ENCODE results near the gene ELOB.

DNA sequence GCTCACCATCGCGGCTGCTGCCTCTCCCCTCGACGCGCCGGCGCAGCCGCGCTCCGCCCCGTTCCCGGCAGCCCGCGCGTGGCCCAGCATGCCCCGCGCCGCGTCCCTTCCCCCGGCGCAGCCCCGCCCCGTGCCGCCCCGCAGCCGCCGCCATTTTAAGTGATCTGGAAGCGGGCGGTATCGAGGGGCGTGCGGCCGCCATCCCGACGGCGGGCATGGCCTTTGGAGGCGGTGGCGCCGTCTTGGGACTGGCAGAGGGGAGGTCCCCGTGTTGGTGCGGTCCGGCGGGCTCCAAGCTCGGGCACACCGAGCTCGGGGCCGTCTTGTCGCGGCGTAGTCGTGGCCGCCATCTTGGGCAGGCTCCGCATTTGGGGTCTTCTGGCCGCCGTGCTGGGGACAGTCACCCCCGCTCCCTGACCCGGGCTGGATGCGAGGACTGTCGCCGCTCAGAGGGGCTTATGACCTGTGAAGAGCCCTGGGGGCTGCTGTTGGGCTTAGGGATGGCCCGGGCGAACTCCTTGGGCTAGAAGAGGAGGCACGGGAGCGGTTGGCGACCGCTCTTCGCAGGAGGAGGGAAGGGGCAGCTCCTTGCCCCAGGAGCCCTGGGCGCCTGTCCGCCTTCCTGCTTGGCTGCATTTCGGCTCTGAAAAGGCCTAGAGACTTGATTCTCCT, at the start of gene ELOB:
- TF ChIP-seq POLR2AphosphoS5 (IDR thresholded peaks at IDR 0.05; ENCODE audit: low read depth, low read length) (peak; percentile 87), TAF1 (IDR thresholded peaks at IDR 0.05; ENCODE audit: borderline replicate concordance, insufficient read depth, low read length) (peak; percentile 90), SIN3A (IDR thresholded peaks at IDR 0.05; ENCODE audit: borderline replicate concordance, insufficient read depth, low read length) (no peak), FOXP2 (optimal IDR thresholded peaks at IDR 0.05; ENCODE audit: borderline replicate concordance, extremely low read depth, extremely low read length, insufficient read depth) (peak; percentile 21)
- TF ChIP-seq, protein P1, sequence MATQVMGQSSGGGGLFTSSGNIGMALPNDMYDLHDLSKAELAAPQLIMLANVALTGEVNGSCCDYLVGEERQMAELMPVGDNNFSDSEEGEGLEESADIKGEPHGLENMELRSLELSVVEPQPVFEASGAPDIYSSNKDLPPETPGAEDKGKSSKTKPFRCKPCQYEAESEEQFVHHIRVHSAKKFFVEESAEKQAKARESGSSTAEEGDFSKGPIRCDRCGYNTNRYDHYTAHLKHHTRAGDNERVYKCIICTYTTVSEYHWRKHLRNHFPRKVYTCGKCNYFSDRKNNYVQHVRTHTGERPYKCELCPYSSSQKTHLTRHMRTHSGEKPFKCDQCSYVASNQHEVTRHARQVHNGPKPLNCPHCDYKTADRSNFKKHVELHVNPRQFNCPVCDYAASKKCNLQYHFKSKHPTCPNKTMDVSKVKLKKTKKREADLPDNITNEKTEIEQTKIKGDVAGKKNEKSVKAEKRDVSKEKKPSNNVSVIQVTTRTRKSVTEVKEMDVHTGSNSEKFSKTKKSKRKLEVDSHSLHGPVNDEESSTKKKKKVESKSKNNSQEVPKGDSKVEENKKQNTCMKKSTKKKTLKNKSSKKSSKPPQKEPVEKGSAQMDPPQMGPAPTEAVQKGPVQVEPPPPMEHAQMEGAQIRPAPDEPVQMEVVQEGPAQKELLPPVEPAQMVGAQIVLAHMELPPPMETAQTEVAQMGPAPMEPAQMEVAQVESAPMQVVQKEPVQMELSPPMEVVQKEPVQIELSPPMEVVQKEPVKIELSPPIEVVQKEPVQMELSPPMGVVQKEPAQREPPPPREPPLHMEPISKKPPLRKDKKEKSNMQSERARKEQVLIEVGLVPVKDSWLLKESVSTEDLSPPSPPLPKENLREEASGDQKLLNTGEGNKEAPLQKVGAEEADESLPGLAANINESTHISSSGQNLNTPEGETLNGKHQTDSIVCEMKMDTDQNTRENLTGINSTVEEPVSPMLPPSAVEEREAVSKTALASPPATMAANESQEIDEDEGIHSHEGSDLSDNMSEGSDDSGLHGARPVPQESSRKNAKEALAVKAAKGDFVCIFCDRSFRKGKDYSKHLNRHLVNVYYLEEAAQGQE (IDR thresholded peaks at IDR 0.05; ENCODE audit: insufficient read depth in 1 of 2, low read depth in 2 of 2, low read length in 2 of 2), result peak in 1 of 2 experiments; percentile 30; a peak in 1 of 4 replicates
